ENCODE measurements around the gene PCDHA4. TPM values are rescaled to one million over a fixed set of nuclear protein-coding genes. Genes with fewer than 3 reads are reported as not detected.
"Not testable (repeated sequence)": the region's sequence is repeated elsewhere in the genome, so short reads cannot be mapped to it uniquely, and the experiment has no call there.

PCDHA4 gene
- total and polyA plus RNA-seq, 2 of the 8 experiments (the other 6 are each of a cell fraction or from before 2014, with no cell fraction given): 3.7 to 5.7 TPM

DNA sequence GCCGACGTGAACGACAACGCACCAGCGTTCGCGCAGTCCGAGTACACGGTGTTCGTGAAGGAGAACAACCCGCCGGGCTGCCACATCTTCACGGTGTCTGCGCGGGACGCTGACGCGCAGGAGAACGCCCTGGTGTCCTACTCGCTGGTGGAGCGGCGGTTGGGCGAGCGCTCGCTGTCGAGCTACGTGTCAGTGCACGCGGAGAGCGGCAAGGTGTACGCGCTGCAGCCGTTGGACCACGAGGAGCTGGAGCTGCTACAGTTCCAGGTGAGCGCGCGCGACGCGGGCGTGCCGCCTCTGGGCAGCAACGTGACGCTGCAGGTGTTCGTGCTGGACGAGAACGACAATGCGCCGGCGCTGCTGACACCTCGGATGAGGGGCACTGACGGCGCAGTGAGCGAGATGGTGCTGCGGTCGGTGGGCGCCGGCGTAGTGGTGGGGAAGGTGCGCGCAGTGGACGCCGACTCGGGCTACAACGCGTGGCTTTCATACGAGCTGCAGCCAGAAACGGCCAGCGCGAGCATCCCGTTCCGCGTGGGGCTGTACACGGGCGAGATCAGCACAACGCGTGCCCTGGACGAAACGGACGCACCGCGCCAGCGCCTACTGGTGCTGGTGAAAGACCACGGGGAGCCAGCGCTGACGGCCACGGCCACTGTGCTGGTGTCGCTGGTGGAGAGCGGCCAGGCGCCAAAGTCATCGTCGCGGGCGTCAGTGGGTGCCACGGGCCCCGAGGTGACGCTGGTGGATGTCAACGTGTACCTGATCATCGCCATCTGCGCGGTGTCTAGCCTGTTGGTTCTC is 43.2 kb downstream of the PCDHA4 start:
- CTCF ChIA-PET (ENCODE audit: partially characterized antibody): interaction anchor here (1.5 kb wide), 1 partner anchor 16 kb away, joined by 4 read pairs; the partner anchor contains the start of gene PCDHA7
- H3K4me3 ChIP-seq (ENCODE audit: extremely low read depth in 1 of 4, insufficient read depth in 2 of 4, low read depth in 3 of 4, low read length in 4 of 4); H3K9me3 ChIP-seq (ENCODE audit: insufficient read depth in 2 of 2, low read depth in 1 of 2, low read length in 1 of 2); H3K18ac ChIP-seq (ENCODE audit: extremely low read depth, low read length); H3K23me2 ChIP-seq (ENCODE audit: low read depth, low read length); H2BK12ac ChIP-seq (ENCODE audit: low read depth, low read length); H4K20me1 ChIP-seq (replicated peaks in 1 of 2; ENCODE audit: control insufficient read depth in 1 of 2, insufficient read depth in 2 of 2, low read length in 2 of 2); H3K79me2 ChIP-seq (ENCODE audit: control insufficient read depth in 1 of 2, insufficient read depth in 2 of 2, low read length in 2 of 2); DNase-seq (ENCODE audit: low read depth in 1 of 2, low spot score in 2 of 2); H4K8ac ChIP-seq (ENCODE audit: extremely low read depth, insufficient read depth, low read length); H2AFZ ChIP-seq (ENCODE audit: low read length); H3K14ac ChIP-seq (ENCODE audit: insufficient read length); H2BK15ac ChIP-seq (ENCODE audit: low read length); H3K4ac ChIP-seq (replicated peaks; ENCODE audit: insufficient read length, low read depth, low read length); H3K23ac ChIP-seq (ENCODE audit: insufficient read length); H2BK120ac ChIP-seq (replicated peaks; ENCODE audit: low read depth, low read length); H2BK5ac ChIP-seq (ENCODE audit: low read depth, low read length); H3K4me1 ChIP-seq (replicated peaks in 1 of 4; ENCODE audit: control insufficient read depth in 3 of 4, insufficient read depth in 4 of 4, low read length in 3 of 4); H3K4me2 ChIP-seq (ENCODE audit: insufficient read depth in 1 of 2, low read depth in 2 of 2, low read length in 2 of 2); H4K5ac ChIP-seq (ENCODE audit: insufficient read length, low read depth, low read length); H3K56ac ChIP-seq (replicated peaks; ENCODE audit: insufficient read length, low read depth, low read length); H3K9ac ChIP-seq (replicated peaks in 1 of 4; ENCODE audit: extremely low read depth in 1 of 4, low read depth in 3 of 4, low read length in 3 of 4); H3K27me3 ChIP-seq (replicated peaks in 1 of 4; ENCODE audit: control insufficient read depth in 3 of 4, extremely low read depth in 1 of 4, insufficient read depth in 3 of 4, low read length in 3 of 4); POLR2A ChIA-PET (ENCODE audit: partially characterized antibody); H3K79me1 ChIP-seq (ENCODE audit: low read depth, low read length); H2AK5ac ChIP-seq (ENCODE audit: low read depth, low read length); FAIRE-seq; H4K91ac ChIP-seq (replicated peaks; ENCODE audit: insufficient read length, low read length); H2BK20ac ChIP-seq (ENCODE audit: low read length); H3K27ac ChIP-seq (ENCODE audit: low read depth, low read length): not testable (repeated sequence)
- WGBS, 2 experiments (ENCODE audit: extremely low coverage in 1 of 2, insufficient coverage in 1 of 2, insufficient read length in 1 of 2, insufficient replicate concordance in 2 of 2, low coverage in 1 of 2, low lambda C conversion rate in 2 of 2, missing lambda C conversion rate in 1 of 2): 97% methylated on average over 29 of the region's 101 CpGs; no CpG with 5 or more reads in 1 of the 2 experiments
- peaks cover 0 to 10% (median 0%) of the 10 kb centered on the region in 4 experiments; a peak in 1 of 8 replicates for H3K36me3 ChIP-seq (ENCODE audit: control insufficient read depth in 2 of 4, insufficient read depth in 4 of 4, low read length in 3 of 4)
